ENCODE measurements around the gene RERE. TPM values are rescaled to one million over a fixed set of nuclear protein-coding genes. Genes with fewer than 3 reads are reported as not detected.

The RERE gene
- total RNA-seq, 1 experiment from 2014 or later: 55.2 TPM

- Histone ChIP-seq H3K27me3 (ENCODE audit: low read length) (no peaks in the 10 kb centered on the region), H3K4me2 (ENCODE audit: low read depth, low read length, poor library complexity, severe bottlenecking) (no peak overlapping the region), H4K20me1 (ENCODE audit: insufficient read depth, low read depth, low read length) (peaks cover 69% of the 10 kb centered on the region), H3K4me3 (ENCODE audit: low read length) (no peak overlapping the region), H3K36me3 (ENCODE audit: insufficient read depth, low read length) (peaks cover 66% of the 10 kb centered on the region), H3K4me1 (ENCODE audit: low read length) (no peaks in the 10 kb centered on the region), H3K9ac (ENCODE audit: low read length) (no peak overlapping the region), H3K27ac (ENCODE audit: low read length) (no peak overlapping the region), H3K9me3 (ENCODE audit: low read length) (no peaks in the 10 kb centered on the region), H2AFZ (ENCODE audit: low read length) (no peak overlapping the region), H3K79me2 (ENCODE audit: low read length) (no peaks in the 10 kb centered on the region), H3K9me2 (replicated peaks; ENCODE audit: insufficient read depth, low read length) (no peaks in the 10 kb centered on the region)
- no peak for DNase-seq
These were observed 43.5 kb upstream of the RERE start for GRCh38 chr1:8860738-8861516.

- no peaks in the 10 kb centered on the region for H3K9me3 ChIP-seq (ENCODE audit: low read length)
- DNase-seq: peak; percentile 87
- H2AFZ ChIP-seq (ENCODE audit: low read length): no peak overlapping the region
- H3K79me2 ChIP-seq (ENCODE audit: low read length): no peaks in the 10 kb centered on the region
- no peaks in the 10 kb centered on the region for H3K9me2 ChIP-seq (replicated peaks; ENCODE audit: insufficient read depth, low read length)
- H3K4me1 ChIP-seq (ENCODE audit: low read length): peaks cover 7% of the 10 kb centered on the region
- no peaks in the 10 kb centered on the region for H3K27me3 ChIP-seq (ENCODE audit: low read length)
- peaks cover 52% of the 10 kb centered on the region for H3K36me3 ChIP-seq (ENCODE audit: insufficient read depth, low read length)
- peaks cover 53% of the 10 kb centered on the region for H4K20me1 ChIP-seq (ENCODE audit: insufficient read depth, low read depth, low read length)
- no peak overlapping the region for H3K27ac ChIP-seq (ENCODE audit: low read length)
- no peak overlapping the region for H3K9ac ChIP-seq (ENCODE audit: low read length)
- no peak overlapping the region for H3K4me3 ChIP-seq (ENCODE audit: low read length)
- H3K4me2 ChIP-seq (ENCODE audit: low read depth, low read length, poor library complexity, severe bottlenecking): no peak overlapping the region
These were observed 41.7 kb upstream of the RERE start for GRCh38 chr1:8858888-8859706.

GRCh38 chr1:8858112-8858668 is 40.8 kb upstream of the RERE start:
- Histone ChIP-seq H3K9me3 (ENCODE audit: low read length) (no peaks in the 10 kb centered on the region), H3K27ac (ENCODE audit: low read length) (peak overlapping the region; percentile 31), H3K27me3 (ENCODE audit: low read length) (no peaks in the 10 kb centered on the region), H3K4me2 (ENCODE audit: low read depth, low read length, poor library complexity, severe bottlenecking) (no peak overlapping the region), H3K79me2 (ENCODE audit: low read length) (no peaks in the 10 kb centered on the region), H2AFZ (ENCODE audit: low read length) (no peak overlapping the region), H3K4me3 (ENCODE audit: low read length) (no peak overlapping the region), H4K20me1 (ENCODE audit: insufficient read depth, low read depth, low read length) (peaks cover 46% of the 10 kb centered on the region), H3K36me3 (ENCODE audit: insufficient read depth, low read length) (peaks cover 44% of the 10 kb centered on the region), H3K9ac (ENCODE audit: low read length) (no peak overlapping the region), H3K9me2 (replicated peaks; ENCODE audit: insufficient read depth, low read length) (no peaks in the 10 kb centered on the region), H3K4me1 (ENCODE audit: low read length) (peaks cover 7% of the 10 kb centered on the region)
- no peak for DNase-seq

GRCh38 chr1:8856689-8857412 is 39.4 kb upstream of the RERE start:
- Histone ChIP-seq H3K9me2 (replicated peaks; ENCODE audit: insufficient read depth, low read length) (no peaks in the 10 kb centered on the region), H4K20me1 (ENCODE audit: insufficient read depth, low read depth, low read length) (peaks cover 33% of the 10 kb centered on the region; the same call in 1 of the 2 replicates), H3K4me2 (ENCODE audit: low read depth, low read length, poor library complexity, severe bottlenecking) (no peak overlapping the region), H3K9ac (ENCODE audit: low read length) (no peak overlapping the region), H2AFZ (ENCODE audit: low read length) (no peak overlapping the region), H3K4me1 (ENCODE audit: low read length) (peaks cover 7% of the 10 kb centered on the region), H3K4me3 (ENCODE audit: low read length) (no peak overlapping the region), H3K9me3 (ENCODE audit: low read length) (no peaks in the 10 kb centered on the region), H3K36me3 (ENCODE audit: insufficient read depth, low read length) (peaks cover 30% of the 10 kb centered on the region), H3K27ac (ENCODE audit: low read length) (no peak overlapping the region), H3K27me3 (ENCODE audit: low read length) (no peaks in the 10 kb centered on the region), H3K79me2 (ENCODE audit: low read length) (no peaks in the 10 kb centered on the region)
- peak; percentile 47 for DNase-seq

- Histone ChIP-seq H3K27ac (ENCODE audit: low read length) (no peak overlapping the region), H3K79me2 (ENCODE audit: low read length) (no peaks in the 10 kb centered on the region), H2AFZ (ENCODE audit: low read length) (no peak overlapping the region), H3K4me1 (ENCODE audit: low read length) (peaks cover 7% of the 10 kb centered on the region), H3K36me3 (ENCODE audit: insufficient read depth, low read length) (peaks cover 12% of the 10 kb centered on the region; the same call in 1 of the 2 replicates), H3K4me2 (ENCODE audit: low read depth, low read length, poor library complexity, severe bottlenecking) (no peak overlapping the region), H3K9me3 (ENCODE audit: low read length) (no peaks in the 10 kb centered on the region), H3K4me3 (ENCODE audit: low read length) (no peak overlapping the region), H4K20me1 (ENCODE audit: insufficient read depth, low read depth, low read length) (peaks cover 18% of the 10 kb centered on the region; the same call in 1 of the 2 replicates), H3K9me2 (replicated peaks; ENCODE audit: insufficient read depth, low read length) (no peaks in the 10 kb centered on the region), H3K9ac (ENCODE audit: low read length) (no peak overlapping the region), H3K27me3 (ENCODE audit: low read length) (no peaks in the 10 kb centered on the region)
- DNase-seq: no peak
These were observed 36.8 kb upstream of the RERE start for GRCh38 chr1:8854240-8854639.

- peaks cover 7% of the 10 kb centered on the region for H3K4me1 ChIP-seq (ENCODE audit: low read length)
- H3K79me2 ChIP-seq (ENCODE audit: low read length): no peaks in the 10 kb centered on the region
- no peak overlapping the region for H3K4me2 ChIP-seq (ENCODE audit: low read depth, low read length, poor library complexity, severe bottlenecking)
- no peak overlapping the region for H3K27ac ChIP-seq (ENCODE audit: low read length)
- H3K9me3 ChIP-seq (ENCODE audit: low read length): no peaks in the 10 kb centered on the region
- H3K9ac ChIP-seq (ENCODE audit: low read length): no peak overlapping the region
- no peak overlapping the region for H3K4me3 ChIP-seq (ENCODE audit: low read length)
- no peak overlapping the region for H2AFZ ChIP-seq (ENCODE audit: low read length)
- no peaks in the 10 kb centered on the region for H3K27me3 ChIP-seq (ENCODE audit: low read length)
- DNase-seq: no peak
- peaks cover 6% of the 10 kb centered on the region; the same call in 1 of the 2 replicates for H4K20me1 ChIP-seq (ENCODE audit: insufficient read depth, low read depth, low read length)
- no peaks in the 10 kb centered on the region for H3K9me2 ChIP-seq (replicated peaks; ENCODE audit: insufficient read depth, low read length)
- H3K36me3 ChIP-seq (ENCODE audit: insufficient read depth, low read length): no peaks in the 10 kb centered on the region
These were observed 33.6 kb upstream of the RERE start for GRCh38 chr1:8851060-8851459.

- no peaks in the 10 kb centered on the region for H3K9me2 ChIP-seq (replicated peaks; ENCODE audit: insufficient read depth, low read length)
- H3K36me3 ChIP-seq (ENCODE audit: insufficient read depth, low read length): no peaks in the 10 kb centered on the region
- H3K27me3 ChIP-seq (ENCODE audit: low read length): no peaks in the 10 kb centered on the region
- DNase-seq: peak; percentile 90
- H3K27ac ChIP-seq (ENCODE audit: low read length): no peak overlapping the region
- H3K4me1 ChIP-seq (ENCODE audit: low read length): no peaks in the 10 kb centered on the region
- H3K9me3 ChIP-seq (ENCODE audit: low read length): no peaks in the 10 kb centered on the region
- H2AFZ ChIP-seq (ENCODE audit: low read length): no peak overlapping the region
- peaks cover 6% of the 10 kb centered on the region; the same call in 1 of the 2 replicates for H4K20me1 ChIP-seq (ENCODE audit: insufficient read depth, low read depth, low read length)
- no peak overlapping the region for H3K9ac ChIP-seq (ENCODE audit: low read length)
- H3K79me2 ChIP-seq (ENCODE audit: low read length): no peaks in the 10 kb centered on the region
- H3K4me3 ChIP-seq (ENCODE audit: low read length): no peak overlapping the region
- H3K4me2 ChIP-seq (ENCODE audit: low read depth, low read length, poor library complexity, severe bottlenecking): no peak overlapping the region
These were observed 31.4 kb upstream of the RERE start for GRCh38 chr1:8848663-8849386.

Measured in Karpas-422 (cell line).